CD1c-positive myeloid dendritic cell (primary cell): Measurements from ENCODE around the gene CD68.

Experiments used
- DNase-seq: peaks from one replicate; pipeline ENCODE4 v3.0.0-alpha.2; 2016; ENCODE audit errors: extremely low spot score

Gene CD68

DNA sequence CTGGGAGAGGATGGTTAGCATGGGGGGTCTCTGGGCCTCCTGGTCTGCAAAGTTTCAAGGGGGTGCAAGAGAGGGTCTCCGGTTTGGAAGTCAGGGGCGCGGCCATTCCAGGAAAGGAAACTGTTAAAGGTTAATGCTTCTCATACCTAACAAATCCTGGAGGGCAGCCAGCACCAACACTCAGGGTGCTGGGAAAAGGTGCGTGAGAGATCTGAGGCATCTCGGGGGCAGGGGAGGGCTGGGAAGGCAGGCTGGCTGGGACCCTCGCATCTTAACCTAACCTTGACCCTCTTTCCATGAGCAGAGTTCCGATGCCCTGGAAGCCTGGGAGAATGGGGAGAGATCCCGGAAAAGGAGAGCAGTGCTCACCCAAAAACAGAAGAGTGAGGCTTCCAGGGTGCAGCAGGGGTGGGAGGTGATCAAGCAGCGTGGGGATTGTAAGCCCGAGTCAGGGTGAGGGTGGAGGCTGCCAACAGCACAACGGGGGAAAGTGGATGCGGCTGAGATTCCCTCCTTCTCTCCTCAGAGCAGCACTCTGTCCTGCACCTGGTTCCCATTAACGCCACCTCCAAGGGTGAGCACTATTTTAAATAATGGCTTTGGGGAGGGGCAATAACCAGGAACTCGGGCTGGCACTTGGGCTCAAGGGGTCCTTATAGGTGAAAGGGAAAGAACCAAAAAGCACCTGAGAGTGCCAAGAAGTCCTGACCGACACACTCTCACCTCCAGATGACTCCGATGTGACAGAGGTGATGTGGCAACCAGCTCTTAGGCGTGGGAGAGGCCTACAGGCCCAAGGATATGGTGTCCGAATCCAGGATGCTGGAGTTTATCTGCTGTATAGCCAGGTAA is 19.9 kb upstream of the CD68 start:
- peak; percentile 15 for DNase-seq

DNA sequence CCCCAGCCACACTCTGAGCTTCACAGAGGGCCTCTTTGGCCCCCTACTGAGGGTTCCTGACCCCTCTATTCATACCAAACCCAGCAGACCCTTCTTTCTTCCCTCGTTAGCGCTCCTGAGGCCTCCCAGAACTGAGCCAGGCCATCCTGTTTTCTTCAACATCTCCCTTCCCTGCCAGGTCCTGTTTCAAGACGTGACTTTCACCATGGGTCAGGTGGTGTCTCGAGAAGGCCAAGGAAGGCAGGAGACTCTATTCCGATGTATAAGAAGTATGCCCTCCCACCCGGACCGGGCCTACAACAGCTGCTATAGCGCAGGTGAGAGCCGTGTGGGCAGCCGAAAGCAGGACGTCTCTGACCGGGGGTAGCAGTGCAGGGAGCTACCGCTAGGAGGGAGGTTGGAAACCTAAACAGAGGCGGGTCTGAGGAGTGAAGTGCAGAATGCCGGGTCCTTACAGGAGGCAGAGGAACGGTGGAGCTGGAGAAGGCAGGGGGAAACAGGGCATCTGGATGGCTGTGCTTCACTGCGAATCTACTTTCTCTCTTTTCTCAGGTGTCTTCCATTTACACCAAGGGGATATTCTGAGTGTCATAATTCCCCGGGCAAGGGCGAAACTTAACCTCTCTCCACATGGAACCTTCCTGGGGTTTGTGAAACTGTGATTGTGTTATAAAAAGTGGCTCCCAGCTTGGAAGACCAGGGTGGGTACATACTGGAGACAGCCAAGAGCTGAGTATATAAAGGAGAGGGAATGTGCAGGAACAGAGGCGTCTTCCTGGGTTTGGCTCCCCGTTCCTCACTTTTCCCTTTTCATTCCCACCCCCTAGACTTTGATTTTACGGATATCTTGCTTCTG is 19.0 kb upstream of the CD68 start:
- DNase-seq = peak; percentile 52

DNA sequence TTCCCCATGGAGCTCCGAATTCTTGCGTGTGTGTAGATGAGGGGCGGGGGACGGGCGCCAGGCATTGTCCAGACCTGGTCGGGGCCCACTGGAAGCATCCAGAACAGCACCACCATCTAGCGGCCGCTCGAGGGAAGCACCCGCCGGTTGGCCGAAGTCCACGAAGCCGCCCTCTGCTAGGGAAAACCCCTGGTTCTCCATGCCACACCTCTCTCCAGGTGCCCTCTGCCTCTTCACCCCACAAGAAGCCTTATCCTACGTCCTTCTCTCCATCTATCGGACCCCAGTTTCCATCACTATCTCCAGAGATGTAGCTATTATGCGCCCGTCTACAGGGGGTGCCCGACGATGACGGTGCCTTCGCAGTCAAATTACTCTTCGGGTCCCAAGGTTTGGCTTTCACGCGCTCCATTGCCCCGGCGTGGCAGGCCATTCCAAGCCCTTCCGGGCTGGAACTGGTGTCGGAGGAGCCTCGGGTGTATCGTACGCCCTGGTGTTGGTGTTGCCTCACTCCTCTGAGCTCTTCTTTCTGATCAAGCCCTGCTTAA is 18.3 kb upstream of the CD68 start:
- DNase-seq = peak; percentile 88

DNA sequence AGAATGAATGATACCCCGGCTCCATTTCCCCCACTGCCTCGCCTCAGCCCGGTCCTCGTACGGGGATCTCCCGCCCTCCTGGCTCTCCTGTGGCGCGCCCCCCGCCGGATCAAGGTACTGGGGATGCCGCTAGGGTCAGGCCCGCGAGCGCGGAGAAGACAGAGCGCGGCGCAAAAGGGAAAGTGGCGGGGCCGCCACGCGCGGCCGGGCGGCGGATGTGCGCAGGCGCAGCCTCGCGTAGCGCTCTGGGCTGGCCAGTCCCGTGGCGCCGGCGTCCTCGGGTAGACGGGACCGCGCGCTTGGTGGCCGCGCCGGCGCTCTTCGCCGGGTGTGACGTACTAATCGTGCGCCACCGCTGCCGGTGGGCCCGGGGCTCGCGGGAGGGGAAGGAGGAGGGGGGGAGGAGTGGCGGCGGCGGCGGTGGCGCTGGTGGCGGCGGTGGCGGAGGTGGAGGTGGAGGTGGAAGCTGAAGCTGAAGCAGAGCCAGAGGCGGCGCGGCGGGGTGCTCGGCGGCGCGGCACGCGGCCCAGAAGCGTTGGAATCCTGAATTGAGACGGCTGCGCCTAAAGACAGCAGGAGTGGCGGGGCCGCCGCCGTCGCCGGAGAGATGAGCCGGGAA is 17.7 kb upstream of the CD68 start, which contains the start of gene SENP3:
Gene SENP3, plus strand, starts transcription at position 331 of the 619 bp plus-strand sequence. CDS start 1,158 bp downstream, outside the sequence.
- peak; percentile 97 for DNase-seq

GRCh38 chr17:7562208-7562605 is 17.2 kb upstream of the CD68 start:
- DNase-seq = peak; percentile 4

DNA sequence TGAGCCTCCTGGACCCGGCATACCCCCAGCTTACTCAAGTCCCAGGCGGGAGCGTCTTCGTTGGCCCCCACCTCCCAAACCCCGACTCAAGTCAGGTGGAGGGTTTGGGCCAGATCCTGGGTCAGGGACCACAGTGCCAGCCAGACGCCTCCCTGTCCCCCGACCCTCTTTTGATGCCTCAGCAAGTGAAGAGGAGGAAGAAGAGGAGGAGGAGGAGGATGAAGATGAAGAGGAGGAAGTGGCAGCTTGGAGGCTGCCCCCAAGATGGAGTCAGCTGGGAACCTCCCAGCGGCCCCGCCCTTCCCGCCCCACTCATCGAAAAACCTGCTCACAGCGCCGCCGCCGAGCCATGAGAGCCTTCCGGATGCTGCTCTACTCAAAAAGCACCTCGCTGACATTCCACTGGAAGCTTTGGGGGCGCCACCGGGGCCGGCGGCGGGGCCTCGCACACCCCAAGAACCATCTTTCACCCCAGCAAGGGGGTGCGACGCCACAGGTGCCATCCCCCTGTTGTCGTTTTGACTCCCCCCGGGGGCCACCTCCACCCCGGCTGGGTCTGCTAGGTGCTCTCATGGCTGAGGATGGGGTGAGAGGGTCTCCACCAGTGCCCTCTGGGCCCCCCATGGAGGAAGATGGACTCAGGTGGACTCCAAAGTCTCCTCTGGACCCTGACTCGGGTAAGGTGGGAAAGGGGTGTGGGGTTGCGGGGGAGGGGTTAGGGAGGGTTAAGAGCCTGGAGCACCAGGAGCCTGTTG is 16.1 kb upstream of the CD68 start:
- no peak for DNase-seq

DNA sequence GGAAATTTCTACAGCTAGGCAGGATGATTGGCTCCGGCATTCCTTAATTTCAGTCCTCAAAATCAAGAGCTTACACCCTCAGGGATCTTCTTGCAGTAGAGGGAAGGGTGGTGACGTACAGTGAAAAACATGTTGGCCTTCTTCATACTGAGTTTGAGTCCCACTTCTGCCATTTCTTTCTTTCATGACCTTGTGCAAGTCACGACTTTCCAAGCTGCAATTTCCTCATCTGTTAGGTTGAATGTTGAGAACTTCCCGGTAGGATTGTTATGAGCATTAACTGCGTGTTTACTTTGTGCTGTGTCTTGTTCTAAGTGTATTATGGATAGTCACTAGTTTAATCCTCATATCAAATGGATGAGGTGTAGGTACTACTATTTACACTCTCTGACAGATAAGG is 9.9 kb upstream of the CD68 start:
- DNase-seq = no peak

DNA sequence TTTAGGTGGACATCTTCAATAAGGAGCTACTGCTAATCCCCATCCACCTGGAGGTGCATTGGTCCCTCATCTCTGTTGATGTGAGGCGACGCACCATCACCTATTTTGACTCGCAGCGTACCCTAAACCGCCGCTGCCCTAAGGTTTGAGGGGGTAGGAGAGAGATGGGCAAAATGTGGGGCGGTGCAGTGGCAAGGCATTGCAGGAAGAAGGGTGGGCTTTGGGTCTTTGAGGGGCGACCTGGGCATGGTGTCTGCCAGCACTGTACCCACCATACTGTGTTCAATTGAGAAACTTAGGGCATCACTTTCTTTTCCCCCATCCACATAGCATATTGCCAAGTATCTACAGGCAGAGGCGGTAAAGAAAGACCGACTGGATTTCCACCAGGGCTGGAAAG is 9.1 kb upstream of the CD68 start:
- DNase-seq = no peak

DNA sequence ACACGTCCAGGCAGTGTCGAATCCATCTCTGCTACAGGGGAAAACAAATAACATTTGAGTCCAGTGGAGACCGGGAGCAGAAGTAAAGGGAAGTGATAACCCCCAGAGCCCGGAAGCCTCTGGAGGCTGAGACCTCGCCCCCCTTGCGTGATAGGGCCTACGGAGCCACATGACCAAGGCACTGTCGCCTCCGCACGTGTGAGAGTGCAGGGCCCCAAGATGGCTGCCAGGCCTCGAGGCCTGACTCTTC is 7.2 kb upstream of the CD68 start:
- no peak for DNase-seq

- peak; percentile 100 for DNase-seq
These were observed 6.7 kb upstream of the CD68 start for GRCh38 chr17:7572588-7573323.

GRCh38 chr17:7573324-7574080 is 5.9 kb upstream of the CD68 start:
- DNase-seq = peak; percentile 93

- DNase-seq = no peak
These were observed 5.1 kb upstream of the CD68 start for GRCh38 chr17:7574176-7574953.

- DNase-seq = no peak
These were observed 4.0 kb upstream of the CD68 start for GRCh38 chr17:7575481-7575883.

GRCh38 chr17:7575959-7576358 is 3.5 kb upstream of the CD68 start:
- no peak for DNase-seq

DNA sequence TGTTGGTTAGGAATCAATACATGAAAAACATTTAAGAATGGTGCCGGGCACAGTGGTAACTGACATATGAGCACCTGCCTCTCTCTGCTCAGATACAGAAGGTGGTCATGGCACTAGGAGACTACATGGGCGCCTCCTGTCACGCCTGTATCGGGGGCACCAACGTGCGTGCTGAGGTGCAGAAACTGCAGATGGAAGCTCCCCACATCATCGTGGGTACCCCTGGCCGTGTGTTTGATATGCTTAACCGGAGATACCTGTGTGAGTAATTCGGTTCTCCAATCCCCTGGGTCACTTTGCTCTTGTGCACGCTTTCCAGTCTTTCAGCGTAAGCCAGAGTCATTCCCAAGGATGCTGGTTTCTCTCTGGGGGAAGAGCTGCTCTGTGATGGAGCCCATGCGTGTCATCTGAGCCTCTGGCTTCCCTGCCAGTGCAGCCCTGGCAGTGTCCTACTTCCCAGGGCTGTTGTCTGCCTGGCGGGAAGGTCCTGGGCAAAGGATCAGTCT is 3.0 kb upstream of the CD68 start:
- no peak for DNase-seq

GRCh38 chr17:7577327-7578199 is 1.9 kb upstream of the CD68 start:
- no peak for DNase-seq

DNA sequence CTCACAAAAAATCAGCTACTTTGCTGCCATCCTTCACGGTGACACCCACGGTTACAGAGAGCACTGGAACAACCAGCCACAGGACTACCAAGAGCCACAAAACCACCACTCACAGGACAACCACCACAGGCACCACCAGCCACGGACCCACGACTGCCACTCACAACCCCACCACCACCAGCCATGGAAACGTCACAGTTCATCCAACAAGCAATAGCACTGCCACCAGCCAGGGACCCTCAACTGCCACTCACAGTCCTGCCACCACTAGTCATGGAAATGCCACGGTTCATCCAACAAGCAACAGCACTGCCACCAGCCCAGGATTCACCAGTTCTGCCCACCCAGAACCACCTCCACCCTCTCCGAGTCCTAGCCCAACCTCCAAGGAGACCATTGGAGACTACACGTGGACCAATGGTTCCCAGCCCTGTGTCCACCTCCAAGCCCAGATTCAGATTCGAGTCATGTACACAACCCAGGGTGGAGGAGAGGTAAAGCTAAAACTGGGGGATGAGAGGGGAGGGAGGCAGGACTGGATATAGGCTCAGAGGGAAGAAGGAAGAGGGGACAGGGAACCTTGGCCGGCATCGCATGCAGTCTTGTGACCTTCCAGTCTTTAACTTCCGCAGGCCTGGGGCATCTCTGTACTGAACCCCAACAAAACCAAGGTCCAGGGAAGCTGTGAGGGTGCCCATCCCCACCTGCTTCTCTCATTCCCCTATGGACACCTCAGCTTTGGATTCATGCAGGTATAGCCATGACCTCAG is 581 bp downstream of the CD68 start:
- DNase-seq = peak; percentile 66
